K562 (cell line): Measurements from ENCODE around the gene NME4. TPM values are rescaled to one million over a fixed set of nuclear protein-coding genes. Genes with fewer than 3 reads are reported as not detected.
A peak's percentile ranks its signal among the peaks of the same experiment; 100 is the strongest.

Source experiments
- ATAC-seq: fragments of 200-7000 bp; cut with Tn5 transposase; 3 replicates; pipeline ENCODE4 v1.9.1; 2020; ENCODE audit warnings: moderate library complexity
- BruUV-seq: library from RNA; stranded (reverse); fragments of 400-500 nt; replicated peaks from 2 replicates; lab custom pipeline; 2021; lab: Mats Ljungman, UMichigan
- CTCF ChIA-PET: fragments of 300-600 bp; formaldehyde crosslinking; extraction: SDS; loops from one replicate; lab custom pipeline; 2021; ENCODE audit warnings: low intra/inter-chr PET ratio; lab: Yijun Ruan, JAX
- POLR2A ChIA-PET: fragments of 300-600, 350-650 bp; sonication (Branson Sonifier 250); formaldehyde crosslinking; extraction: SDS; loops from one replicate; lab custom pipeline; 2021; ENCODE audit warnings: antibody characterized with exemption, inconsistent platforms; lab: Yijun Ruan, JAX
- DNase-seq, 4 experiments: peaks; one replicate each; pipeline versions ENCODE4 v3.0.0 to v3.0.0-alpha.2; 2011 to 2018; ENCODE audit warnings: low spot score in 3 of 4, mixed read lengths in 3 of 4; ENCODE audit errors: extremely low read depth in 1 of 4
- FAIRE-seq: peaks from 2 replicates; lab custom pipeline; 2011; peaks lifted over from hg19 to GRCh38; lab: Jason Lieb, UNC
- H2AFZ ChIP-seq: 2 replicates; pipeline ENCODE4 v1.6.0; 2011; ENCODE audit warnings: low read depth, low read length, control low read depth, inconsistent platforms
- H3K27ac ChIP-seq: fragments of 200-600 bp; 3 replicates; pipeline ENCODE4 v1.8.0; 2011; ENCODE audit warnings: low read depth, mild to moderate bottlenecking, control low read depth, inconsistent platforms, low read length, moderate library complexity, mixed read lengths; ENCODE audit errors: extremely low read depth
- H3K27me3 ChIP-seq, 2 experiments: fragments of 300-600 bp in 1 of 2; 2 replicates in 1 of 2; 3 replicates in 1 of 2; pipeline versions ENCODE4 v1.6.0 to v1.8.0; 2011; ENCODE audit warnings: inconsistent platforms in 2 of 2, low read length in 2 of 2, mild to moderate bottlenecking in 1 of 2, mixed read lengths in 1 of 2, moderate library complexity in 1 of 2; ENCODE audit not compliant: control insufficient read depth in 2 of 2, insufficient read depth in 2 of 2
- H3K36me3 ChIP-seq: fragments of 300-600 bp; 3 replicates; pipeline ENCODE4 v1.8.0; 2011; ENCODE audit warnings: mild to moderate bottlenecking, low read length, inconsistent platforms; ENCODE audit not compliant: control insufficient read depth, insufficient read depth
- H3K4me1 ChIP-seq, 2 experiments: fragments of 200-600 bp in 1 of 2; replicated peaks in 1 of 2; 2 replicates in 1 of 2; 3 replicates in 1 of 2; pipeline versions ENCODE4 v1.5.1 to v1.8.0; 2011; ENCODE audit warnings: inconsistent platforms in 2 of 2, low read length in 2 of 2, mild to moderate bottlenecking in 1 of 2, mixed read lengths in 1 of 2, moderate library complexity in 1 of 2; ENCODE audit not compliant: control insufficient read depth in 2 of 2, insufficient read depth in 2 of 2
- H3K4me2 ChIP-seq: 2 replicates; pipeline ENCODE4 v1.6.1; 2011; ENCODE audit warnings: low read length, control low read depth, inconsistent platforms, mixed read lengths; ENCODE audit not compliant: insufficient read depth
- H3K4me3 ChIP-seq: fragments of 200-600 bp; sonication (generic), shearing (Covaris generic); 2 replicates; pipeline ENCODE4 v1.5.1; 2016; ENCODE audit warnings: control low read depth, inconsistent platforms
- H3K79me2 ChIP-seq: fragments of 200-600 bp; 3 replicates; pipeline ENCODE4 v1.8.0; 2011; ENCODE audit warnings: low read length, inconsistent platforms; ENCODE audit not compliant: control insufficient read depth, insufficient read depth
- H3K9ac ChIP-seq, 2 experiments: 2 replicates each; pipeline versions ENCODE4 v1.6.0 to v1.6.1; 2011; ENCODE audit warnings: low read depth in 2 of 2, low read length in 2 of 2, control low read depth in 1 of 2, inconsistent platforms in 1 of 2, mild to moderate bottlenecking in 1 of 2, mixed read lengths in 1 of 2; ENCODE audit not compliant: insufficient read depth in 1 of 2
- H3K9me1 ChIP-seq: one replicate; pipeline ENCODE4 v1.6.0; 2011; ENCODE audit warnings: inconsistent platforms, mild to moderate bottlenecking, low read length, moderate library complexity; ENCODE audit not compliant: control insufficient read depth, insufficient read depth
- H3K9me3 ChIP-seq: replicated peaks from 2 replicates; pipeline ENCODE4 v1.5.1; 2011; ENCODE audit warnings: low read depth, low read length, inconsistent platforms; ENCODE audit not compliant: control insufficient read depth, insufficient read depth
- H4K20me1 ChIP-seq: replicated peaks from 2 replicates; pipeline ENCODE4 v1.6.1; 2011; ENCODE audit warnings: low read length, inconsistent platforms, mixed read lengths; ENCODE audit not compliant: control insufficient read depth, insufficient read depth
- CTBP1 ChIP-seq: fragments of 450-650 bp; IDR thresholded peaks from 2 replicates; pipeline ENCODE4 v1.6.1; 2016; ENCODE audit warnings: borderline replicate concordance
- ELF2 ChIP-seq: fragments of 250-450 bp; sonication (Bioruptor Pico); IDR thresholded peaks from 2 replicates; pipeline ENCODE4 v1.5.0; 2021; ENCODE audit warnings: mild to moderate bottlenecking
- EP400 ChIP-seq: fragments of 450-650 bp; IDR thresholded peaks from 2 replicates; pipeline ENCODE4 v1.6.1; 2017; ENCODE audit warnings: antibody characterized with exemption, mild to moderate bottlenecking, moderate library complexity
- GABPA ChIP-seq: fragments of 200-800 bp; sonication (Bioruptor generic); conservative IDR thresholded peaks from 2 replicates; pipeline ENCODE4 v1.6.1; 2016; ENCODE audit warnings: low read depth, missing genetic modification characterization, missing compliant biosample characterization
- HES1 ChIP-seq: fragments of 450-650 bp; IDR thresholded peaks from 2 replicates; pipeline ENCODE4 v1.6.1; 2016; ENCODE audit warnings: low read depth, mild to moderate bottlenecking, moderate library complexity
- HNRNPK ChIP-seq: fragments of 200-400 bp; formaldehyde crosslinking; IDR thresholded peaks from one replicate; pipeline ENCODE4 v1.6.1; 2018; ENCODE audit warnings: mild to moderate bottlenecking, low read depth, low read length; ENCODE audit not compliant: poor library complexity, severe bottlenecking
- HNRNPUL1 ChIP-seq: fragments of 200-400 bp; formaldehyde crosslinking; IDR thresholded peaks from 2 replicates; pipeline ENCODE4 v1.6.1; 2017; ENCODE audit warnings: low read length
- NONO ChIP-seq, 2 experiments: fragments of 200-400 bp in 1 of 2; fragments of 450-650 bp in 1 of 2; formaldehyde crosslinking in 1 of 2; IDR thresholded peaks; 2 replicates each; pipeline ENCODE4 v1.6.1; 2017; ENCODE audit warnings: low read depth in 2 of 2, mild to moderate bottlenecking in 2 of 2, moderate library complexity in 2 of 2, low read length in 1 of 2
- PCBP1 ChIP-seq: fragments of 200-400 bp; formaldehyde crosslinking; IDR thresholded peaks from 2 replicates; pipeline ENCODE4 v1.6.1; 2018; ENCODE audit warnings: mild to moderate bottlenecking, low read depth, low read length; ENCODE audit not compliant: poor library complexity, severe bottlenecking
- SP1 ChIP-seq: sonication (generic); formaldehyde crosslinking; IDR thresholded peaks from 2 replicates; pipeline ENCODE4 v1.8.1; 2022; ENCODE audit warnings: mild to moderate bottlenecking, missing genetic modification reagents
- TFAP4 ChIP-seq: sonication (generic); formaldehyde crosslinking; IDR thresholded peaks from 2 replicates; pipeline ENCODE4 v1.8.0; 2022; ENCODE audit warnings: missing genetic modification reagents, mild to moderate bottlenecking, moderate library complexity, borderline replicate concordance
- VEZF1 ChIP-seq: fragments of 200-800 bp; sonication (Bioruptor generic); IDR thresholded peaks from 2 replicates; pipeline ENCODE4 v1.6.1; 2017; ENCODE audit warnings: missing genetic modification characterization, missing compliant biosample characterization
- YY1 ChIP-seq, 3 experiments: IDR thresholded peaks; 2 replicates each; pipeline ENCODE4 v1.6.1; 2011; ENCODE audit warnings: low read length in 2 of 3, mild to moderate bottlenecking in 2 of 3, moderate library complexity in 2 of 3, borderline replicate concordance in 1 of 3, control low read depth in 1 of 3, low read depth in 1 of 3; ENCODE audit not compliant: insufficient read depth in 3 of 3, insufficient replicate concordance in 2 of 3, control insufficient read depth in 1 of 3, insufficient read length in 1 of 3; ENCODE audit errors: extremely low read depth in 1 of 3
- ZNF740 ChIP-seq, 3 experiments: fragments of 200-800 bp in 1 of 3; sonication (Bioruptor generic) in 1 of 3; sonication (generic) in 1 of 3; formaldehyde crosslinking in 1 of 3; IDR thresholded peaks; 2 replicates each; pipeline versions ENCODE4 v1.6.1 to v1.8.0; 2016 to 2022; ENCODE audit warnings: mild to moderate bottlenecking in 2 of 3, missing compliant biosample characterization in 2 of 3, missing genetic modification characterization in 2 of 3, missing genetic modification reagents in 1 of 3
- ZNF77 ChIP-seq: fragments of 250-450 bp; sonication (Bioruptor Pico); IDR thresholded peaks from 2 replicates; pipeline ENCODE4 v1.5.0; 2020
- WGBS: fragments of 100-300 bp; shearing (Covaris generic); methylation state at CpG from one replicate; pipeline ENCODE4 v1.1.6; 2016; ENCODE audit warnings: low coverage, mixed read lengths; ENCODE audit not compliant: insufficient coverage; ENCODE audit errors: missing lambda C conversion rate; 5-methylcytosine and 5-hydroxymethylcytosine counted together
- in situ Hi-C: fragments of 300-500 bp; cut with MboI; formaldehyde crosslinking; loops from 4 replicates; pipeline ENCODE4 v1.15.0; 2018; ENCODE audit warnings: inconsistent platforms, mixed read lengths
- intact Hi-C: fragments of 100-400 bp; cut with micrococcal nuclease; formaldehyde crosslinking; loops from 2 replicates; pipeline ENCODE4 v1.14.2; 2022
- polyA plus RNA-seq, 8 experiments: library from polyadenylated mRNA; depleted of rRNA in 4 of 8; stranded (reverse) in 5 of 8; unstranded in 3 of 8; fragments of >200 nt; fragmentation: Nextera tagmentation in 2 of 8; fragmentation: Illumina TruSeq in 1 of 8; extraction: Ambion mirVana in 2 of 8; extraction: Trizol in 1 of 8; gene quantifications; 2 replicates each; pipeline versions ENCODE4 v1.2.1 to v1.2.3, GENCODE V29; 2011 to 2014; ENCODE audit warnings: inconsistent platforms in 1 of 8, missing spikeins in 1 of 8
- total RNA-seq, 7 experiments: library from RNA; depleted of rRNA in 6 of 7; stranded (reverse); fragments of >200 nt in 6 of 7; fragmentation: Illumina TruSeq in 2 of 7; extraction: Trizol in 2 of 7; gene quantifications; 2 replicates each; pipeline versions ENCODE4 v1.2.1 to v1.2.3, GENCODE V29; 2011 to 2021; ENCODE audit warnings: low replicate concordance in 1 of 7

The NME4 gene
- total and polyA plus RNA-seq, 9 of the 15 experiments (the other 6 are each of a cell fraction or from before 2014, with no cell fraction given): 15.4 to 264 (median 139) TPM

- Histone ChIP-seq H3K9me3 (no peaks in the 10 kb centered on the region), H3K79me2 (peaks cover 61% of the 10 kb centered on the region), H3K4me3 (peak overlapping the region; percentile 70), H3K4me2 (peak overlapping the region; percentile 86), H3K9ac (peak overlapping the region; percentile 60 to 95), H4K20me1 (no peaks in the 10 kb centered on the region), H2AFZ (no peak overlapping the region), H3K27me3 (no peaks in the 10 kb centered on the region), H3K27ac (peak overlapping the region; percentile 79), H3K9me1 (no peaks in the 10 kb centered on the region), H3K4me1 (peaks cover 29 to 64% of the 10 kb centered on the region in 2 experiments), H3K36me3 (peaks cover 24% of the 10 kb centered on the region)
- POLR2A ChIA-PET: interaction anchor here (0.6 to 1.5 kb wide), 7 partner anchors 9 to 278 kb away, joined by 3 to 5 read pairs (median 4); partner anchors contain the start of genes RAB11FIP3 and RHBDL1
- in situ Hi-C loops (loop anchor here (10.0 kb wide), 1 partner anchor 277 kb away; the partner anchor contains the start of gene RHBDL1), intact Hi-C loops (loop anchor here (5.0 to 10.0 kb wide), 3 partner anchors 87 to 284 kb away; partner anchors contain the start of genes JMJD8, RHOT2 and STUB1)
- CTCF ChIA-PET: interaction anchor here (0.6 kb wide), 2 partner anchors 47 to 90 kb away, joined by 3 read pairs; no protein-coding TSS in a partner anchor
- ATAC-seq: peak; percentile 46
- FAIRE-seq: peak; percentile 67
- BruUV-seq: no TSS peak
- DNase-seq: peak in 2 of 4 experiments; percentile 65 to 74
- 8% methylated on average over 22 of the region's 29 CpGs for WGBS
- TF ChIP-seq NONO (IDR thresholded peaks at IDR 0.05; ENCODE audit: low read depth in 2 of 2, low read length in 1 of 2): 0 out of 4 replicates have a peak, but pooled peaks of 1 of the 2 experiments have one; percentile 26
- peak; percentile 94 for TF ChIP-seq VEZF1 (CRISPR knock-in tag)
- TF ChIP-seq YY1 (IDR thresholded peaks at IDR 0.05; ENCODE audit: borderline replicate concordance in 1 of 3, control insufficient read depth in 1 of 3, extremely low read depth in 1 of 3, insufficient read depth in 3 of 3, insufficient read length in 1 of 3, insufficient replicate concordance in 2 of 3, low read depth in 1 of 3, low read length in 2 of 3): peak in 1 of 3 experiments; percentile 29
- peak; percentile 97 for TF ChIP-seq PCBP1
- peak; percentile 44 for TF ChIP-seq EP400
- TF ChIP-seq TFAP4 (CRISPR knock-in tag): peak; percentile 54; the same call in 1 of the 2 replicates
- TF ChIP-seq HNRNPK: peak; percentile 78
- TF ChIP-seq ELF2: no peak
- peak; percentile 40; the same call in 1 of the 2 replicates for TF ChIP-seq SP1 (CRISPR knock-in tag)
- TF ChIP-seq ZNF77 (CRISPR knock-in tag): no peak
- TF ChIP-seq CTBP1: 0 out of 2 replicates have a peak, but pooled peaks have one; percentile 9
- no peak for TF ChIP-seq HES1
- no peak for TF ChIP-seq GABPA (tag)
- TF ChIP-seq HNRNPUL1: no peak
- no peak; the same call in 1 of the 2 replicates for TF ChIP-seq ZNF740 (CRISPR knock-in tag; IDR thresholded peaks at IDR 0.05)
- peak in 1 of 2 experiments; percentile 95; a peak in 2 of 4 replicates for TF ChIP-seq ZNF740 (tag; IDR thresholded peaks at IDR 0.05)
Observed at GRCh38 chr16:397736-398332, 835 bp downstream of the NME4 start.
